Activated T-helper 1 cell treated with anti-CD3 and anti-CD28 coated beads, Interleukin-2, amount 50 U/mL, for 16 hours (primary cell): ENCODE data around the gene USP25.
"Not testable (repeated sequence)": the region's sequence is repeated elsewhere in the genome, so short reads cannot be mapped to it uniquely, and the experiment has no call there.

ENCODE experiments used
- DNase-seq, 2 donors: peaks; one replicate each; pipeline ENCODE4 v3.0.0-alpha.2; 2020; ENCODE audit warnings: low read depth in 1 of 2, low spot score in 1 of 2

USP25 gene

GRCh38 chr21:15730484-15731242 is 881 bp downstream of the USP25 start:
- DNase-seq = peak in 1 of 2 donors; percentile 24

- no peak for DNase-seq
Measured at GRCh38 chr21:15731243-15731613, 1.4 kb downstream of the USP25 start.

GRCh38 chr21:15732290-15732995 is 2.7 kb downstream of the USP25 start:
- DNase-seq = no peak

- no peak for DNase-seq
Measured at GRCh38 chr21:15732996-15733329, 3.2 kb downstream of the USP25 start.

GRCh38 chr21:15735409-15735808 is 5.6 kb downstream of the USP25 start:
- DNase-seq = no peak

GRCh38 chr21:15735931-15736330 is 6.1 kb downstream of the USP25 start:
- DNase-seq = not testable (repeated sequence)

- DNase-seq = not testable (repeated sequence)
Measured at GRCh38 chr21:15738779-15739178, 9.0 kb downstream of the USP25 start.

GRCh38 chr21:15740383-15740782 is 10.6 kb downstream of the USP25 start:
- DNase-seq = no peak

GRCh38 chr21:15741510-15741909 is 11.7 kb downstream of the USP25 start:
- DNase-seq = no peak

GRCh38 chr21:15742052-15742670 is 12.4 kb downstream of the USP25 start:
- no peak for DNase-seq

GRCh38 chr21:15742694-15743093 is 12.9 kb downstream of the USP25 start:
- DNase-seq = no peak

- no peak for DNase-seq
Measured at GRCh38 chr21:15743593-15743992, 13.8 kb downstream of the USP25 start.

GRCh38 chr21:15744926-15745325 is 15.1 kb downstream of the USP25 start:
- DNase-seq = no peak

- DNase-seq = no peak
Measured at GRCh38 chr21:15748586-15748985, 18.8 kb downstream of the USP25 start.

GRCh38 chr21:15749082-15749860 is 19.5 kb downstream of the USP25 start:
- no peak for DNase-seq

- no peak for DNase-seq
Measured at GRCh38 chr21:15749861-15750159, 20.0 kb downstream of the USP25 start.

GRCh38 chr21:15751037-15751436 is 21.3 kb downstream of the USP25 start:
- no peak for DNase-seq

GRCh38 chr21:15751546-15751945 is 21.8 kb downstream of the USP25 start:
- DNase-seq = no peak

GRCh38 chr21:15752763-15753407 is 23.1 kb downstream of the USP25 start:
- no peak for DNase-seq

- no peak for DNase-seq
Measured at GRCh38 chr21:15753741-15754140, 24.0 kb downstream of the USP25 start.

- DNase-seq = no peak
Measured at GRCh38 chr21:15754640-15755039, 24.9 kb downstream of the USP25 start.
